Ishikawa (cell line): Measurements from ENCODE around the gene HAP1.

Experiments
- CEBPB ChIP-seq: IDR thresholded peaks from 2 replicates; pipeline ENCODE4 v1.6.1; 2012
- CREB1 ChIP-seq: IDR thresholded peaks from 2 replicates; pipeline ENCODE4 v1.6.1; 2012; ENCODE audit warnings: low read depth
- EGR1 ChIP-seq: IDR thresholded peaks from 2 replicates; pipeline ENCODE4 v1.6.1; 2012
- EP300 ChIP-seq: IDR thresholded peaks from 2 replicates; pipeline ENCODE4 v1.6.1; 2012; ENCODE audit warnings: borderline replicate concordance
- FOXM1 ChIP-seq: IDR thresholded peaks from 2 replicates; pipeline ENCODE4 v1.6.1; 2012; ENCODE audit warnings: low read depth, borderline replicate concordance
- MAX ChIP-seq: IDR thresholded peaks from 2 replicates; pipeline ENCODE4 v1.6.1; 2012
- NFIC ChIP-seq: IDR thresholded peaks from 2 replicates; pipeline ENCODE4 v1.6.1; 2012
- RAD21 ChIP-seq: IDR thresholded peaks from 2 replicates; pipeline ENCODE4 v1.6.1; 2012; ENCODE audit warnings: low read depth
- REST ChIP-seq: IDR thresholded peaks from 2 replicates; pipeline ENCODE4 v1.6.1; 2012; ENCODE audit warnings: low read depth, mild to moderate bottlenecking
- TAF1 ChIP-seq: IDR thresholded peaks from 2 replicates; pipeline ENCODE4 v1.6.1; 2012; ENCODE audit warnings: low read depth, mild to moderate bottlenecking
- TCF12 ChIP-seq: IDR thresholded peaks from 2 replicates; pipeline ENCODE4 v1.6.1; 2012; ENCODE audit warnings: low read depth
- TEAD4 ChIP-seq: IDR thresholded peaks from 2 replicates; pipeline ENCODE4 v1.6.1; 2012
- USF1 ChIP-seq: IDR thresholded peaks from 2 replicates; pipeline ENCODE4 v1.6.1; 2012
- YY1 ChIP-seq: IDR thresholded peaks from 2 replicates; pipeline ENCODE4 v1.6.1; 2012; ENCODE audit warnings: low read depth
- ZBTB7A ChIP-seq: IDR thresholded peaks from 2 replicates; pipeline ENCODE4 v1.6.1; 2012; ENCODE audit warnings: low read depth

Gene HAP1

GRCh38 chr17:41707803-41708669 lies 26.4 kb downstream of the HAP1 start:
- TF ChIP-seq USF1, result no peak
- no peak for TF ChIP-seq TCF12
- TF ChIP-seq EP300, result no peak
- TF ChIP-seq REST, result no peak
- TF ChIP-seq ZBTB7A, result no peak
- TF ChIP-seq MAX, result no peak
- TF ChIP-seq EGR1, result no peak
- no peak for TF ChIP-seq YY1
- TF ChIP-seq TEAD4, result no peak
- TF ChIP-seq TAF1, result no peak
- TF ChIP-seq NFIC, result no peak
- no peak for TF ChIP-seq FOXM1
- TF ChIP-seq CEBPB, result no peak

DNA sequence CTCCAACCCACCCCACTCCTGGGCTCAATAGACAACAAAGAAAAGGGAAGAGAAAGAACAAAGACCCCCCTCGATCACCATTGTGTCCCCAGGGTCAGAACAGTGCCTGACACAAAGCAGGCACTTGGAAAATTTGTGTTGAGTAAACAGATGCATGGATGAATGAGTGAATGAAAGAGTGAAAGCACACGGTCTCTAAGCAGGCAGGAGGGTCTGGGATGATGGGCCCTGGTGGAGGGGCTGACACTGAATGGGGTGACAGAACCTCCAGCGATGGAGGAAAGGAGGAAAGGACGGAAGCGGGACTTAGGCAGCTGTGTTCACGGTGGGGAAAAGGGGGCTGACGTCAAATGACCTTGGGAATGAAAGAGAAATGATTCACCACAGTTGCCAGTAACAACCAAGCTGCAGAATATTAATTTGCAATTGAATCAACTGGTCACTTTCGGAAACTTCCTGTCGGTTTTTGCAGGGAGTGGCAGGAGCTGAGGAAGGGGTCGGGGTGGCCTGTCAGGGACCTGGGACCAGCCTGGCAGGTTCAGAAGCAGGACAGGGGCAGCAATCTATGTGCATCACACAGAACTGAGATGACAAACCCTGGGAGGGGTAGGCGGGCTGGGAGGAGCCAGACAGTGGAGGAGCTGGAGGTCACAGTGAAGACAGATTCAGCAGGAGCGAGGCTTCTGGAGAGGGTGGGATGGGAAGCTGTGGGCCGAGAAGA lies 29.0 kb downstream of the HAP1 start:
- no peak for TF ChIP-seq CEBPB
- no peak for TF ChIP-seq ZBTB7A
- no peak for TF ChIP-seq YY1
- TF ChIP-seq TAF1, result no peak
- no peak for TF ChIP-seq EGR1

GRCh38 chr17:41702712-41703111 lies 31.7 kb downstream of the HAP1 start:
- TF ChIP-seq MAX (no peak), USF1 (no peak), EP300 (no peak), RAD21 (no peak)

- no peak for TF ChIP-seq CEBPB
- TF ChIP-seq USF1, result 0 out of 2 replicates have a peak, but pooled peaks have one; percentile 43
- TF ChIP-seq EGR1, result no peak
Observed at GRCh38 chr17:41697122-41697962, 37.1 kb downstream of the HAP1 start.

DNA sequence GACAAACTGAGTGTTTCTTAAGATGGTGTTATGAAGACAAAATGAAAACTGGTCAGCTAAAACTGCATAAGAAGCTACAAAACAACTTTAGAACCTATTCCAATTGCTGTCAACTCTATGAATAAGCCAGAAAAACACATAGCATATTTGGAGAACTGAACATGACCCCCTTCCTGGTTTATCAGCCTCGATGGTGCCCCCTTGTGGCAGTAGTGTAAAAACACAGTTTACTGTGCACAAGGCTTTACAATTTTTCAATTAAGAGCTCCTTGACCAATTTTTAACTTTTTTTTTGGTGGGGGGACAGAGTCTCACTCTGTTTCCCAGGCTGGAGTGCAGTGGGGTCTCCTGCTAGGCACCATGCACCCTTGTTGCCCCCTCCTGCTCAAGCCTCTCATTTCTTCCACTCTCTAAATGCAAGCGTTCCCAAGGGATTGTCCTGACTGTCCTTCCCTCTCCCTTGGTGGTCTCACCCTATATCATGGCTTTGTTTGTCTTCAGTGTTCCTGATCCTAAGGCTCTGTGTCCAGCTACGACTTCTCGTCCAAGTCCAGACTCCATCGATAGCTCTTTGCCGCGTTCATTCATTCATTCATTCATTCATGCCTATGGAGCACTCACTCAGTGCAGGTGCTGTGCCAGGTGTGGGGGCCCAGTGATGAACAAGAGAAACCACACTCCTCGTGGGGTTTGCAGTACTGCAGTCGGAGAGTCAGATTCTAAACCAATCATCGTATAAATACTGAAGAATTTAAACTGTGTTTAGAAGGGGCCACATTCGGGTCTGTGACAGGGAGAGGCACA lies 38.3 kb downstream of the HAP1 start:
- TF ChIP-seq RAD21 (peak; percentile 41), TCF12 (no peak)

- TF ChIP-seq USF1 (no peak), NFIC (no peak), TCF12 (no peak), CEBPB (no peak), ZBTB7A (no peak), EGR1 (no peak), MAX (no peak), TEAD4 (no peak), EP300 (no peak), REST (no peak), CREB1 (no peak), FOXM1 (no peak), RAD21 (no peak), YY1 (no peak)
Observed at GRCh38 chr17:41695134-41695661, 39.2 kb downstream of the HAP1 start.
